Activated CD8-positive, alpha-beta memory T cell treated with anti-CD3 and anti-CD28 coated beads, Interleukin-2, amount 50 U/mL, for 24 hours (primary cell): ENCODE results near the gene INO80.

Source experiments
- DNase-seq: peaks from one replicate; pipeline ENCODE4 v3.0.0-alpha.2; 2020; ENCODE audit errors: extremely low read depth

INO80 gene

GRCh38 chr15:40929660-40930429, 186.2 kb downstream of the INO80 start:
- no peak for DNase-seq
